CD4-positive, alpha-beta T cell treated with Interleukin-17A for 4 hours (primary cell): ENCODE measurements around the gene KY.

Source experiments
- DNase-seq: peaks from one replicate; pipeline ENCODE4 v3.0.0-alpha.2; 2020; ENCODE audit warnings: mixed read lengths

Gene KY

DNA sequence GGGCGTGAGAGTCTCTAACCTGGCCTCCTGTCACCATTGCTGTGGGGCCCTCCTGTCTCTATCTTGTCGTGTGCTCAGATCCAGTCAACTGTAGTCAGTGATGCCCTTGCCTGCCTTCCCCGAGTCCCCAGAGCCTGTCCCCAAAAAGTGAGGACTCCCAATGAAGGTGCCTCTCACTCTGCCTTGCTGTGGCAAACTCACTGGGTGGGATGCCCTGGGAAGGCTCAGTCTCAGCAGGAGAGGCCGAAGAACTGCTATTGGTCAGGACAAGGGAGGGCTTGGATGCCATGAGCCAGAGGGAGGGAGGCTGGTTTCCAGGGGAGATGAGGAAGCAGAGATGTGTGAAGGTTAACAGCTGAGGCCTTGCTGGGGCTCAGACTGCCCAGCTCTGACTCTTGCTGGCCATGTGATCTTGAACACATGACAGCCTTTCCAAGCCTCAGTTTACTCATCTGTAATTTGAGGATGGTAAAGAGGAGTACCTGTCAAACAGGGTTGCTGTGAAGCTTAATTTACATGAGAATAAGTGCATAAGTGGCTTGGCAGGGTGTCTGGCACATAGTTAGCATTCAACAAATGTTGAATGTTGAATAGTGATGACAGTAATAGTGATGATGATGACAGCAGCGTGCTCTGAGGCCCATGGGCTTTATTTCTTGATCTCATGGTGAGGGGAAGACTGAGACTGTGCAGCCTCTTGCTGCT lies 8.2 kb downstream of the KY start:
- DNase-seq = no peak

DNA sequence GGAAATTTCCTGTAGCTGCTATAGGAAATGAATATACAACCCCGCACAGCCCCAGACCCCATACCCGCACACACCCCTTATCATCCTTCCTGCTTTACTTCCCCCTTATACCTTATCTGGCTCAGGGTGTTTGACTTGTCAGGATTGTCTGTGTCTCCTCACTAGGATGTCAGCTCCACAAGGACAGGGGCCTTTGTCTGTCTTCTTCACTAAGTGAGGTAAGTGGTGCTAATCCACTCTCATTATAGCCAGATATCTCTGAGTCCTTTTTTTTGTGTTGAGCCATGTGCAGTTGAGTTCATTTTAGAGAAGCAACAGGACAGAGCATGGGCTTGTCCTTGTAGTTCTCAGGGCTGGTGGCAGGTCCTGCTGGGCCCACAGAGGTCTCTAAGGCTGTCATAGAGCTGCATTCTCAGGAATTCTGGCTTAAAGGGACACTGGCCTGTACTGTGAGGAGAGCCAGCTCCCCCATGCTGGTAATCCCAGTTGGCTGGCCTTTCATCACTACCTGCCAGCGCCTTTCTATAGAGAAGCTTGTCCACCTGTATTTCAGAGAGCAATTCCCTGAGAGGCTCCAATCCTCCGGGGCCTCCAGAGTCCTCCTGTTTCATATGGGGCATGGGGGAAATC lies 9.0 kb downstream of the KY start:
- DNase-seq = no peak

DNA sequence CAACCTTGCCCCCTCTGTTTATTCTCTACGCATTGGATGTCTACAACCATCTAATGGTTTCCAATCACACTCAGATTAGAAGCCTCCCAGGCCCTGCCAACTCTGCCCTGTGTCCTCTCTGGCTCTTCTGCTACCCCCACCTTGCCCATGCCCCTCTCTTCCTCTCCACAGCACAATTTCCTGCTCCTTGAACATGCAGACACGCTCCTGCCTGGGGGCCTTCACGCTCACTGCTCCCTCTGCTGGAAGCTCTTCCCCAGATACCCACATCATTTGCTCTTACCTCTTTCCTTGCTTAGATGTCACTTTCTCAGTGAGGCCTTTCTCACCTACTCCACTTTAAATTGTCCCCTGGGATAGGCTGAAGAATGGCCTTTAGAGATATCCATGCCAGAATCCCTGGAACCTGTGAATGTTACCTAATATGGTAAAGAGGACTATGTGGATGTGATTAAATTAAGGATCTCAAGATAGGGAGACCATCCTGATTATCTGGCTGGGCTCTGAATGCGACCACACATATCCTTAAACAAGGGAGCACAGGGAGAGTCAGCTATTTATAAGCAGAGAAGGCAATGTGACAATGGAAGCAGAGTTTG lies 9.9 kb downstream of the KY start:
- DNase-seq = no peak

DNA sequence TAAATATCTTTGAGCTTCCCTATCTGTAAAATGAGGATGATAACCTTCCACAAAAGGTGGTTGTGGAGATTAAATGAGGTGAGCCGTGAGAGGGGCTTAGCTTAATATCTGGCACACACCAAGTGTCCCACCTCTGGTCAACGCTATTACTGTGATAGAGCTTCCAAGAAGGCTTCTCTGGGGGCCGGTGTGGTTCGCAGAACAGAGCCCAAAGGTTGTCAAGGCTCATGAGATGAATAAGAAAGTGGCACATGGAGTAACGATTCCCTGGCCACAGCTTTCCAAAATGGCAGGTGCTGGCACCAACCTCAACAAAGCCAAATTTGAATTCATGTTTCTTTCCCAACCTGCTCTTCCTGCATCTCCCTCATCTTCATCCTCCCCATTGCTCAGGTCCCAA lies 10.4 kb downstream of the KY start:
- DNase-seq = no peak

DNA sequence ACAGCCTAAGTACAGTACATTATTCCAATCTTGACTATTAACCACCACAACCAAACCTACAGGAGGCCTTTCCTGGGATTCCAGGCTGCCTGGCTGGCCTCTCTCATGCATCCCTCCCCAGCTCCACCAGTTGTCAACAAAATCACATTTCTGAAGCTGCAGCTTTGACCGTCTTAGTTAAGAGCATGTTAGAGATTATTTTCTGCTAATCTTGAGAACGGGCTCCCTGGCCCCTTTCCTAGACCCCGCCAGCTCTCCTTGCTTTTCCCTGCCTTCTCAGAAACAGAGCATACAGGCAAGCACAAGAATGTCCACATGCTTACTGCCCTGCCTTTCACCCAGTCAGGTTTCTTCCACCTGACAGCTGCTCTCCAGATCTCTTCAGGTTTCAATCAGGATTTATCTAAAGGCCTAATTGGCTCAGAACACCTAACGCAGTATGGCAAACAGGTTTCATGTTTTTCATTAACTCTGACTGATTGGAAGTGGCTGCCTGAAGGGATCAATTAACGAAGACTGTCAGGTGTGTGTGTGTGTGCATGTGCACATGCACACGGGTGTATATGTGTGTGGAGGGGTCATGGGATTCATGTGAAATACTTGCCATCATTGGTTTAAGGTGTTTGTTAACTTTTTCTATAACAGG lies 12.3 kb downstream of the KY start:
- no peak for DNase-seq

DNA sequence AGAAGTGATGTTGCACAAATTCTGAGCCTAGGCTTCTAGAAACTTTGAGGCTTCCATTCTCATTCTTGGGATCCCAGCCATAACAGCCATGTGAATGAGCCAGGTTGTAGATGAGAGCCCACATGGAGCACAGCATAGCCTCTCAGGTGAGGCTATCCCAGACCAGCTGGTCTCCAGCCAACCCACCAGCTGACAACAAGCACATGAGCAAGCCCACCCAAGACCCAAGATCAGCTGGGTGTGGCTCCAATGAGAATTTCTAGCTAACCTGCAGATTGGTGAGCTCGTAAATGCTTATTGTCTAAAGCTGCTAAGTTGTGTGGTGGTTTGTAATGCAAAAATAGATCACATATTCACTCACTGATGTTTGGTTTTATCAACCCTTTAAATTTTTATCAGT lies 14.4 kb downstream of the KY start:
- no peak for DNase-seq

DNA sequence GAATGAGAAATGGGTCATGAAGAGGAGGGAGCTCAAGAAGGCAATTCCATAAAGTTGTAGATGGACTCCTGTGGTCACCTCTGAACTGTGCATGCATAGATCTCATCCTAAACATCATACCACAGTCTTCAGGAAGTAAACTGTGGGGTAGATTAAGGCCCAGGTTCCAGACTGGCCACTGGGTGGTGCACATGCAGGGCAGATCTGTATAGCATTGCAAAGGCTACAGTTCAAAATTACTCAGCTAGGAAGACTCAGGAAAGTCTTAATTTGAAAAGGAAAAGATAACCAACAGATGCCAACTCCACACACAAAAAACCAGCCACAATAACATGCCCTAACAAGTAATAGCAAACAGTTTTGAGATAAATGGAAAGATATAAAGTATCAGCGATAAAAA lies 20.3 kb downstream of the KY start:
- no peak for DNase-seq

DNA sequence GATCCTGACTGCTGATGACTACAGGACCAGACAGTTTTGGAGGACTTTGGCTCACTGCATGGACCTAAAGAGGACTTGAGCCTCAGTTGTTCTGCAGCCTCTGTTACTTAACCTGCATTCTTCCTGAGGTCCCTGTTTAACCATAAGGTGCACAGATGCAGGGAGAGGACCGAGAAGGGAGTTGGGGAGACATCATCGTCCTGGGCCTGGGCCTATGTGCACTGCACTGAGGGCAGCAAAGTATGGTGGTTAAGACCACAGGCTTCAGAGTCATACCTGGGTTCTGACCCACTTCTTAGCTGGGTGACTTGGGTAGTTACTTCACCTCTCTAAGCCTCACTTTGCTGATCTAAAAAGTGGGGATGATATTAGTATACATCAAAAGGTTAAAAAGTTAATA lies 21.9 kb downstream of the KY start:
- no peak for DNase-seq

DNA sequence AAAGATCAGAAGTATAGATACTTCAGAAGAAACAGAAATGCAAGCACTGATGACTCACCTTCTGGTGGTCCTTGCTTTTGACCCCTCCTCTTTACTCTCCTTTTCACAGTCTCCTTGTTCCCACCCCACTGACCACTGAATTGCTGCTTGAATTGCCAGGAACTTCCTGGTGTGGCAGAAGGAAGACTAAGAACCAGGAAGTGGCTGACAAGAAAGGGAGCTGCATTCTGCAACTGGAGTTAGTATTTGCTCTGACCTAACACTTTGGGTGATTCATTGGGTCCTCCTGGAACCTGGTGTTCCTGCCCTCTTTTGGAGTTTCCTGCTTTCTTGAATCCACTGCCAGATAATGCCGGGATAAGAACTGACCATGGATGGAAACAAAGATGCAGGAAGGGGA lies 23.0 kb downstream of the KY start:
- no peak for DNase-seq

DNA sequence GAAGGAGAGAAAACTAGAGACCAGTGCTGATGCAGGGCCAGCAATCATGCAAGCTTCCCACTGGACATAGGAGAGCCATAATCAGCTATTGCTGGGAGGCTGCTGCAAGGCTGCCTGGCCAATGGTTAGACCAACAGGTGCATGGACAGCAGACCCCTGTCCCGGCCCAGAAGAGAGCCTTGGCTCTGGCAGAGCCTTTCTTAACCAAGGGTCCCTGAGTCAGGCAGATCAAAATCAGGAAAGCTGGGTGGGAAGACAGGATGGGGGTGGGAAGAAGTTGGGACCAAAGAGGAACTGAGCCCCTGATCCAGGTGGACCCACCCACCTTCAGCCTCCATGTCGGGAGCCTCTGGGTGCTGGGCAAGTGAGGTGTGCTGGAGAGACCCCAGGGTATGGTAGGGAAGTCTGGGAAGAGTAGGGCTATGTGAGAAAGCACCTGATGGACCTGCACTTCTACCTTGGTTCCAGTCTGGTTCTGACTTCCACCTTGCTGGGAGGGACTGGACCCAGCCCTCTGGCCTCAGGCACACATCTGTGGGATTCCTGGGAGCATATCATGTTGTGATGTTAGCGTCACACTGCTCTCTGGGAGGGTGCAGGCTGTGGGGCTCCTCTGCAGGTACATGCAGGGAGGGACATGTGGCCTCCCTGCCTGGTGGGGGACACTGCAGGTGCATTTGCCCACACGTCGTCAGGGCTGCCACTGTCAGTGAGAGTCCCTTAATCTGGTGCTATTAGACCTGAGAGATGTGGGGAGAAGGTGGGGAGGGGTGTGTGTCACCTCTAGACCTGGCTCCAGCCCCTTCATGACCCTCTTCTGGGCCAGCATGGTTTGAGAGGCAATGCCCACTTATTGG lies 24.7 kb downstream of the KY start:
- DNase-seq = no peak

DNA sequence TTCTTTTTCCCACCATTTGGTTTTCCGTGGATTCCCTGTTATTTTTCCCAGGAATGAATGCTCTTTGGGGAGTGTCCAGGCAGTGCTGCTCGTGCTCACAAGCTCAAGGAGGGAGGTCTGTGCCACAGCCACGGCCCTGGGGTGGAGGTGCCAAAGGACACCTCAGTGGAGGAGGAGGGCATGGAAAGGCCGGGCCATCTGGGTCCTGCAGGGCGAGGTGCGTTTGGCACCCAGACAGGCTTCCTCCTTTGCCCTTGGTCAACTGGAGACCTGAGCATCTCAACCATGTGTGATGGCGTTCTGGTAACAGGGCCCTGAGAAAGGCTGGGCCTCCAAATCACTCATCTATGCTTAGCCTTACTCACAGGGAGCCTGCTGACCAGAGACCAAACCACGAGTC lies 25.4 kb downstream of the KY start:
- no peak for DNase-seq

DNA sequence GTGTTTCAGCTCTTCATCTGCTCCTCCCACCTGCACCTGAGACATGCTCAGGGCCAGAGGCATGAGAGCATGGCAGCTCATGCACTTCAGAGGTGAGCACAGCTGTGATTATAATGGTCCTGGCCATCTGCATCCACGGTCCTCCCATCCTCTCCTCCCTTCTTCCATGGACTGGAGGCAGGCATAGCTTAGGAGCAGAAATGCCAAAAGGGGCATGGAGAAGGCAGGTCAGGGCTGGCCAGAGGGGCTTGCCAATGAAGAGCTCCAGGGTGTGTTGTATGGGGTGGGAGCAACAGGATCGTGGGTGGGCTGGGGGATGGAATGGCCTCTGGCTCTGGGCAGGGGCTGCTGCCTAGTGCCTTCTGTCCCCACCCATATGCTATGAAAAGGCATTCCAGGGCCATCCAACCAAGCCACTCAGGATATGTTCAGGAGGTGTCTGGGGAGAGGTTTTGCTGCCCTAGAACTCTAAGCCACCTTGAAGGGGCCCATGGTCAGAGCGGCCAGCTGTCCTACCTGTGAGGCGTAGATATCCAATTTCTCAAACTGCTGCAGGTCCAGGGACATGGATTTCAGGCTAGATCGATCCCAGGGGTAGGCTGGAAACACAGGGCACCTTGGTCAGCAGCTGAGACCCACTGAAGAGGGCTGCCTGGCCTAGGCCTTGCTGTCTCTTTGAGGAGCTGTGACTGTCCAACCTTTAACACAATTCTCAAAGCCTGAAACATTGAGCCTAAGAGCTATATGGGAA lies 26.1 kb downstream of the KY start:
- no peak for DNase-seq

DNA sequence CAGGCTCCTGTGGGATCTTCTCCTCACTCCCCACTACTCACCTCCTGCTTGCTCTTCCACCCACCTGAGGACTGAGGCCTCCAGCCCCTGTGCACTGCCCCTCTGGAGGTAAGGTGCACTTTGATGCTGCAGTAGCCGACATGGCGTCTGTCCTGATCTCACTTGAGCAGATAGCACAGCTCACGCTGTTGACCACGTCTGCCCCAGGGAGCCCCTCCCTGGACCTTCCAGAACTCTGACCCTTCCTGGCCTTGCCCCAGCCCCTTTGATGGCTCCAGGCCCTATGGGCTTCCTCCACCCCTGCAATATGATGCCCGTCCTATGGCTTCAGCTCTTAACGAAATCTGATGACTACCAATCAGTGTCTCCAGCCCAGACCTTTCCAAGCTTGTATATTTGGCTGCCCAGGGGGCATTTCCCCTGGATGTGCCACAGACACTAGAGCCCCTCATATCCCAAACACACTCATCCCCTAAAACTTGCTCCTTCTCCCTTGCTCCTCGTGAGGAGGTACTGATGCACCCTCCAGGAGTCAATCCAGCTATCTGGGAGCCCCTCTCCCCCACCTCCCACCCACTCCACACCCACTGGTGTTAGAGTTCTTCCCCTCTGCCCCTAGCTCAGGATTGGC lies 27.1 kb downstream of the KY start:
- DNase-seq = no peak

DNA sequence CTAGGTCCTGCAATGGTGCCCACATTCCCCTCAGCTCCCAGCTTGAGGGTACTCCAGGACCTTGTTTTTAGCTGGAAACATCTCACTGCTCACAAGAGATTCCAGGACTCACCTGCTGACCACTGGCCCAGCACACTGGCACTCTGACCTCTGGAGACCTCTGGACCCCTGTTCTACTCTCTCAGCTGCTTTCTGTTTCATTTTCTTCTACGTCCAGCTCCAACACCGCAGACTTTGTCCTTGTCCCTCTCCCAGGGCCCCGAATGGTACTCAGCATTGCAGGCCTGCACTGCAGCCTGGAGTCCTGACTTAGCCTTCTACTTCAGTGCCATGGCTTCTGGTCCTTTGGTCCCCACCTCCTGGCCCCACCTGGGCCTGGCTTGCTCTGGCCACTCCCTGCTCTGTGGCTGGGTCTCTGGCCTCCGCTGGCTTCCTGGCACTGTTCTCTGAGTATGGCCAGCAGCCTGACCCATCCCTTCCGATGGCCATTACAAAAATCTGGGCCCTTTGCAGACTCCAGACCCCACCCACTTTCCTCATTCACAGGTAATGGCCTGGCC lies 27.9 kb downstream of the KY start:
- DNase-seq = no peak

DNA sequence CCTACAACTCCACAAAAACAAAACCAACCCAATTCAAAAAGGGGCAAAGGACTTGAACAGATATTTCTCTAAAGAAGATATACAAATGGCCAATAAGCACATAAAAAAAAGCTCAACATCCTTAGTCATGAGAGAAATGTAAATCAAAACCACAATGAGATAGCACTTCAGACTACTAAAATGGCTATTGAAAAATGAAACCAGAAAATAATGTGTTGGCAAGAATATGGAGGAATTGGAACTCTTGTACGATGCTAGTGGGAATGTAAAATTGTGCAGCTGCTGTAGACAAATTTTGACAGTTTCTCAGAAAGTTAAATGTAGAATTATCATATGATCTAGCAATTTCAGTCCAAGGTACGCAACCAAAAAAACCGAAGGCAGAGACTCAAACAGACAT lies 29.0 kb downstream of the KY start:
- DNase-seq = no peak

DNA sequence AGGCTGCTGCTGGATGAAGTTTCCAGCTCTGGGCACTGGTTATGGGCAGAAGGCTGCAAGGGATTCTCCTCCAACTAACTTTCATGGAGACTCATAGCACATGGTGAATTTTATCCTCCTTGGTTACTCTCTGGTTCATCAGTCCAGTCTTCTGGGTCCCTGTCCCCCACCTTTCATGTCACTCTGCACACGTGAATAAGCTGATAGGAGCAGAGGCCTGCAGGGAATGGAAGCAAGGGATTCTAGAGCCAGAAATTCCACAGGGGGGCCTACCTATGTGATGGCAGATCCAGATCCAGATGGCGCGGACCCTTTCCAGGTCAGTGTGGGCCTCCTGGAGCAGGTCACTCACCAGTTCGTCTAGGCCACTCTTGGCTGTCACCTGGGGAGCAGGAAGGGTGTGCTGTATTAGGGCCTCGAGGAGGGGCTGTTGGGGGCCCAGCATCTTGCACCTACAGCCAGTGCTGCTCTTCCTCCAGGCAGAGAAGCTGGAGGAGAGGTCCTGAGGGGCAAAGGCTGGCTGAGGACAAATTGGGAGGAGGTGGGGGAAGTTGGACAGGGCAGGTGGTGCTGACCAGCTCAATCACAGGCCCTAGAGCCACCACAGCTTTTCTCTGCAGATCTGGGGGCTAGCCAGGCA lies 30.2 kb downstream of the KY start:
- DNase-seq = no peak

DNA sequence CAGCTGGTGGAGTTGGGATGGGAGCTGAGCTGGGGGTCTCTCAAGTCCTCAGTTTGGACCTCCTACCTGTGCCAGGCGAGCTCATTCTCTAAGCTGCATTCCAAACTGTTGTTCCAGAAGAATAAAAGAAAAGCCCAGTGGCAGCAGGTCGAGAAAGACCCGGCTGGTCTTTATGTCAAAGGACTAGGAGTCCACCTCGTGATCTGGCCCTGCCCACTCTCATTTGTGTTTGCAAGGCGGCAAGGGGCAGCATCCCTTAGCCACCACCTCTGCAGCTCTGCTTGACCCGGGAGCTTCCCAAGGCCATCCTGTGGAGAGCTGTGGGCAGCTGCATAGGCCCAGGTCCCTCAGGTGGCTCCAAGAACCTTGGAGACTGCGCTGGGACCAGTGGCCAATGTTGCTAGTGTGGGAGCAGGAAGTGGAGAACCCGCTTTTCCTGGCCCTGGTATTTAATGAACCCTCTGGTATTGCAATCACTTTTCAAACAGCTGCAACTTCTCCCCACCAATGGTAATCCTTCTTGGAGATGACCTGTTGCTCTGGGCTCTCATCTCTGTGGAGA lies 30.9 kb downstream of the KY start:
- DNase-seq = no peak

DNA sequence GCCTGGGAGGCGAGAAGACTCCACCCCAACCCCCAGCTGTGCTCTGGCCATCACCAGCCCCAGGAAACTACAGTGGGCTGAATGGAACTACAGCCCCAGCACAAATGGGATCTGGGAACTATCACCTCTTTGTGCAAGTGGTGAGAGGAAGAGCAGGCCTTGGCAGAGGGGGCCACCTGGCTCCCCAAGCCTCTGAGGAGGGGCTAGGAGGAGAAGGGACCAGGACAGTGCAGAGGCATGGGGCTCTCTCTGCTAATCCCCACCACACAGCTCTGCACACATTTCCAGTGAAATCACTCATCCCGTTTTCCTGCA lies 31.6 kb downstream of the KY start:
- no peak for DNase-seq

DNA sequence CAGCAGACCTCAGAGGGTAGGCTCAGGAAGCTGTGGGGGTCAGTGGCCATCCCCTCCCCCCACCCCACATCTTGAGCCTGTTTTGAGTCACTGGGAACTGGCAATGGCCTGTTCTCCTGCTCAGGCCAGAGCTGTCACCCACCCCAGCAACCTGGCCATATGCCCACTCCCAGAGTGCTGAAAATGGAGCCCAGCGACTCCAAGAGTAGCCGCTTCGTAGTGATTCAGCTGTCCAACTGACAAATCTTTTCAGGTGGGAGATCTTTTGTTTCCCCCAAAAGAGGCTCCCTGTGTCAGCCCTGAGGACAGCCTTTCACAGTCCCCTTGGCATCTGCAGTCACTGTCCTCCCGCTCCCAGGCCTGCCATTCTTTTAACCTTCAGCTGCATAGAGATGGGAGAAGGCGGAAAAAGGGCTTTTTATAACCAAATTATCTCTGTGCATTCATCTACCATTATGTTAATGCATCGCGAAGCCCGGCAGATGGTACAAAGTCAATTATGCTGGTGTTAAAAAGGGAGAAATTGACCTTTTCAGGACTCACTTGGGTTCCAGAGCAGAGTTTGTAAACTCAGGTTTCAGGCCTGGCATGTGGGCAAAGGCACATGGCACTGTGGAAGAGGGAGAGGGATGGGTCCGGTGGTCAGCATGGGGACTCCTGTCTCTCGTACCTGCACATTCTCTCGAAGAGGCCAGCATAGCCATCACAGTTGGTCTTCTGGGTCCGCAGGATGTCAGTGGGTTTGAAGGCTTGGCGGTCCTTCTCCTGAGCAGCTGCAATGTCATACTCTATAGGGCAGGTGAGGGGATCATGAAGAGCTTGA lies 32.1 kb downstream of the KY start:
- DNase-seq = no peak
